HepG2 (cell line): ENCODE results near the gene SYCP2L. TPM values are rescaled to one million over a fixed set of nuclear protein-coding genes. Genes with fewer than 3 reads are reported as not detected.

Experiments
- AFF4 ChIP-seq: sonication (generic); formaldehyde crosslinking; IDR thresholded peaks from 2 replicates; pipeline ENCODE4 v1.4.0; 2020; ENCODE audit warnings: missing genetic modification reagents
- ARID4A ChIP-seq: sonication (generic); formaldehyde crosslinking; IDR thresholded peaks from 2 replicates; pipeline ENCODE4 v1.5.0; 2020; ENCODE audit warnings: mild to moderate bottlenecking, missing genetic modification reagents, borderline replicate concordance
- CSRNP1 ChIP-seq: sonication (generic); formaldehyde crosslinking; IDR thresholded peaks from 2 replicates; pipeline ENCODE4 v1.8.1; 2023; ENCODE audit warnings: mild to moderate bottlenecking, missing genetic modification reagents
- HHEX ChIP-seq: IDR thresholded peaks from 2 replicates; pipeline ENCODE4 v1.6.1; 2016; ENCODE audit warnings: control low read depth
- HMG20B ChIP-seq: conservative IDR thresholded peaks from 2 replicates; pipeline ENCODE4 v1.6.1; 2016; ENCODE audit warnings: missing genetic modification reagents, missing compliant biosample characterization
- MIXL1 ChIP-seq: IDR thresholded peaks from 2 replicates; pipeline ENCODE4 v1.6.1; 2016
- SIX4 ChIP-seq: sonication (generic); formaldehyde crosslinking; IDR thresholded peaks from 2 replicates; pipeline ENCODE4 v1.4.0; 2020; ENCODE audit warnings: missing genetic modification reagents
- ZNF12 ChIP-seq: sonication (generic); formaldehyde crosslinking; IDR thresholded peaks from 2 replicates; pipeline ENCODE4 v1.5.0; 2020; ENCODE audit warnings: missing genetic modification reagents
- ZNF441 ChIP-seq: sonication (generic); formaldehyde crosslinking; IDR thresholded peaks from 2 replicates; pipeline ENCODE4 v1.7.0; 2021; ENCODE audit warnings: missing genetic modification reagents, borderline replicate concordance
- ZNF841 ChIP-seq: sonication (generic); formaldehyde crosslinking; IDR thresholded peaks from 2 replicates; pipeline ENCODE4 v1.8.1; 2023; ENCODE audit warnings: missing genetic modification reagents, borderline replicate concordance
- polyA plus RNA-seq, 8 experiments: library from polyadenylated mRNA; depleted of rRNA in 3 of 8; stranded (reverse) in 7 of 8; unstranded in 1 of 8; fragments of >200 nt; fragmentation: Illumina TruSeq in 4 of 8; extraction: Trizol in 4 of 8; gene quantifications; 2 replicates each; pipeline versions ENCODE4 v1.2.1 to v1.2.3, GENCODE V29; 2011 to 2016; ENCODE audit warnings: low read depth in 4 of 8, missing spikeins in 1 of 8, mixed read lengths in 1 of 8; ENCODE audit not compliant: insufficient read depth in 1 of 8
- total RNA-seq, 5 experiments: library from RNA; depleted of rRNA; stranded (reverse); fragments of >200 nt; fragmentation: Illumina TruSeq; extraction: Trizol; gene quantifications; 2 replicates each; pipeline ENCODE4 v1.2.3, GENCODE V29; 2016; ENCODE audit warnings: low read depth in 1 of 5
- TF ChIP-seq, protein P1 (sequence below): IDR thresholded peaks from 2 replicates; pipeline ENCODE4 v1.6.1; 2016; ENCODE audit warnings: missing genetic modification reagents, missing compliant biosample characterization
- TF ChIP-seq, protein P2 (sequence below): sonication (generic); formaldehyde crosslinking; IDR thresholded peaks from 2 replicates; pipeline ENCODE4 v1.5.0; 2020; ENCODE audit warnings: mild to moderate bottlenecking, missing genetic modification reagents, moderate library complexity
- TF ChIP-seq, protein P3 (sequence below): sonication (generic); formaldehyde crosslinking; IDR thresholded peaks from 2 replicates; pipeline ENCODE4 v1.4.0; 2020; ENCODE audit warnings: mild to moderate bottlenecking, missing genetic modification reagents
- TF ChIP-seq, protein P4 (sequence below): sonication (generic); formaldehyde crosslinking; IDR thresholded peaks from 2 replicates; pipeline ENCODE4 v1.4.0; 2020; ENCODE audit warnings: low read depth, mild to moderate bottlenecking, missing genetic modification reagents

Gene SYCP2L
- total and polyA plus RNA-seq, 2 of the 13 experiments (the other 11 are each of a cell fraction or from before 2014, with no cell fraction given), result 0.22 to 0.54 TPM

GRCh38 chr6:10957414-10957886 lies 70.6 kb downstream of the SYCP2L start (continued):
- TF ChIP-seq, protein P1, sequence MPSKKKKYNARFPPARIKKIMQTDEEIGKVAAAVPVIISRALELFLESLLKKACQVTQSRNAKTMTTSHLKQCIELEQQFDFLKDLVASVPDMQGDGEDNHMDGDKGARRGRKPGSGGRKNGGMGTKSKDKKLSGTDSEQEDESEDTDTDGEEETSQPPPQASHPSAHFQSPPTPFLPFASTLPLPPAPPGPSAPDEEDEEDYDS (CRISPR knock-in tag), result no peak; the same call in 1 of the 2 replicates
- TF ChIP-seq HMG20B (CRISPR knock-in tag) (0 out of 2 replicates have a peak, but pooled peaks have one; percentile 15), MIXL1 (CRISPR knock-in tag) (peak; percentile 68; the same call in 1 of the 2 replicates), AFF4 (CRISPR knock-in tag) (no peak), ZNF12 (CRISPR knock-in tag) (no peak), ZNF441 (peak; percentile 70; the same call in 1 of the 2 replicates), CSRNP1 (CRISPR knock-in tag) (no peak), ZNF841 (CRISPR knock-in tag) (no peak), HHEX (CRISPR knock-in tag) (0 out of 2 replicates have a peak, but pooled peaks have one; percentile 40), SIX4 (peak; percentile 77), ARID4A (CRISPR knock-in tag) (peak; percentile 50; the same call in 1 of the 2 replicates)
- TF ChIP-seq, protein P2, sequence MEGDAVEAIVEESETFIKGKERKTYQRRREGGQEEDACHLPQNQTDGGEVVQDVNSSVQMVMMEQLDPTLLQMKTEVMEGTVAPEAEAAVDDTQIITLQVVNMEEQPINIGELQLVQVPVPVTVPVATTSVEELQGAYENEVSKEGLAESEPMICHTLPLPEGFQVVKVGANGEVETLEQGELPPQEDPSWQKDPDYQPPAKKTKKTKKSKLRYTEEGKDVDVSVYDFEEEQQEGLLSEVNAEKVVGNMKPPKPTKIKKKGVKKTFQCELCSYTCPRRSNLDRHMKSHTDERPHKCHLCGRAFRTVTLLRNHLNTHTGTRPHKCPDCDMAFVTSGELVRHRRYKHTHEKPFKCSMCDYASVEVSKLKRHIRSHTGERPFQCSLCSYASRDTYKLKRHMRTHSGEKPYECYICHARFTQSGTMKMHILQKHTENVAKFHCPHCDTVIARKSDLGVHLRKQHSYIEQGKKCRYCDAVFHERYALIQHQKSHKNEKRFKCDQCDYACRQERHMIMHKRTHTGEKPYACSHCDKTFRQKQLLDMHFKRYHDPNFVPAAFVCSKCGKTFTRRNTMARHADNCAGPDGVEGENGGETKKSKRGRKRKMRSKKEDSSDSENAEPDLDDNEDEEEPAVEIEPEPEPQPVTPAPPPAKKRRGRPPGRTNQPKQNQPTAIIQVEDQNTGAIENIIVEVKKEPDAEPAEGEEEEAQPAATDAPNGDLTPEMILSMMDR (CRISPR knock-in tag), result 0 out of 2 replicates have a peak, but pooled peaks have one; percentile 13
- TF ChIP-seq, protein P3, sequence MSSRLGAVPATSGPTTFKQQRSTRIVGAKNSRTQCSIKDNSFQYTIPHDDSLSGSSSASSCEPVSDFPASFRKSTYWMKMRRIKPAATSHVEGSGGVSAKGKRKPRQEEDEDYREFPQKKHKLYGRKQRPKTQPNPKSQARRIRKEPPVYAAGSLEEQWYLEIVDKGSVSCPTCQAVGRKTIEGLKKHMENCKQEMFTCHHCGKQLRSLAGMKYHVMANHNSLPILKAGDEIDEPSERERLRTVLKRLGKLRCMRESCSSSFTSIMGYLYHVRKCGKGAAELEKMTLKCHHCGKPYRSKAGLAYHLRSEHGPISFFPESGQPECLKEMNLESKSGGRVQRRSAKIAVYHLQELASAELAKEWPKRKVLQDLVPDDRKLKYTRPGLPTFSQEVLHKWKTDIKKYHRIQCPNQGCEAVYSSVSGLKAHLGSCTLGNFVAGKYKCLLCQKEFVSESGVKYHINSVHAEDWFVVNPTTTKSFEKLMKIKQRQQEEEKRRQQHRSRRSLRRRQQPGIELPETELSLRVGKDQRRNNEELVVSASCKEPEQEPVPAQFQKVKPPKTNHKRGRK, result no peak
- TF ChIP-seq, protein P4, sequence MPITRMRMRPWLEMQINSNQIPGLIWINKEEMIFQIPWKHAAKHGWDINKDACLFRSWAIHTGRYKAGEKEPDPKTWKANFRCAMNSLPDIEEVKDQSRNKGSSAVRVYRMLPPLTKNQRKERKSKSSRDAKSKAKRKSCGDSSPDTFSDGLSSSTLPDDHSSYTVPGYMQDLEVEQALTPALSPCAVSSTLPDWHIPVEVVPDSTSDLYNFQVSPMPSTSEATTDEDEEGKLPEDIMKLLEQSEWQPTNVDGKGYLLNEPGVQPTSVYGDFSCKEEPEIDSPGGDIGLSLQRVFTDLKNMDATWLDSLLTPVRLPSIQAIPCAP (CRISPR knock-in tag), result no peak
